ENCODE measurements around the gene CCNF. TPM values are rescaled to one million over a fixed set of nuclear protein-coding genes. Genes with fewer than 3 reads are reported as not detected.
A peak's percentile ranks its signal among the peaks of the same experiment; 100 is the strongest.

CCNF gene
- total and polyA plus RNA-seq, 10 of the 15 experiments (the other 5 are each of a cell fraction or from before 2014, with no cell fraction given) = 4.0 to 63.2 (median 27.5) TPM

DNA sequence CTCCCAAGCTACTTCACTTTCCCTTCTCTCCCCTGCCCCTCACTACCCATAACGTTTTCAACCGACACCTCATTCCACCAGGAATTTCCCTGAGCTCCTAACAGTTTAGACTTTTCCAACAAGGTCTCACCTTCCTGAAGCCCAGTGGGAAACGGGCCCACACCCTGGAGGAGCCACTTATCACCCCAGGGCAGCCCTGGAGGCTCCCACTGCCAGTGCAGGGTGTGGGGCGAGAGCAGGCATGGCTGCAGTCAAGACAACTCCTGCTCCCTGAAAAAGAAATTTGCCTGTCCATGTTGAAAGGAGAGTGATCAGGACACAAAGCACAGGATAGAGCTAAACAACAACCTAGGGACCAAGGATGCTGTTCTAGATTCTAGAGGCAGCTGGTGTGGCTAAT, 1.7 kb upstream of the CCNF start:
- H3K36me3 ChIP-seq (ENCODE audit: control insufficient read depth in 2 of 2, insufficient read depth in 2 of 2, low read length in 1 of 2) = peaks cover 3 to 4% of the 10 kb centered on the region in 2 experiments; a peak in 3 of 4 replicates
- ChIA-PET POLR2A (interaction anchor here (0.9 to 1.5 kb wide), 3 partner anchors 14 to 59 kb away, joined by 3 read pairs; no protein-coding TSS in a partner anchor), CTCF (interaction anchor here (0.7 to 4.2 kb wide), 6 partner anchors 9 to 175 kb away, joined by 3 to 20 read pairs (median 6); partner anchors contain the start of gene ECI1), RAD21 (ENCODE audit: unreplicated experiment) (no interaction called here), SMC1A (ENCODE audit: uncharacterized antibody, unreplicated experiment) (interaction anchor here (0.8 kb wide), 1 partner anchor 10 kb away, joined by 3 read pairs; no protein-coding TSS in a partner anchor)
- no peak for TF ChIP-seq NFXL1 (IDR thresholded peaks at IDR 0.05; ENCODE audit: borderline replicate concordance)
- TF ChIP-seq SREBF1 (IDR thresholded peaks at IDR 0.05; ENCODE audit: low read length) = no peak
- TF ChIP-seq POLR2A (IDR thresholded peaks at IDR 0.05; ENCODE audit: low read depth, low read length) = no peak
- TF ChIP-seq, protein P1, sequence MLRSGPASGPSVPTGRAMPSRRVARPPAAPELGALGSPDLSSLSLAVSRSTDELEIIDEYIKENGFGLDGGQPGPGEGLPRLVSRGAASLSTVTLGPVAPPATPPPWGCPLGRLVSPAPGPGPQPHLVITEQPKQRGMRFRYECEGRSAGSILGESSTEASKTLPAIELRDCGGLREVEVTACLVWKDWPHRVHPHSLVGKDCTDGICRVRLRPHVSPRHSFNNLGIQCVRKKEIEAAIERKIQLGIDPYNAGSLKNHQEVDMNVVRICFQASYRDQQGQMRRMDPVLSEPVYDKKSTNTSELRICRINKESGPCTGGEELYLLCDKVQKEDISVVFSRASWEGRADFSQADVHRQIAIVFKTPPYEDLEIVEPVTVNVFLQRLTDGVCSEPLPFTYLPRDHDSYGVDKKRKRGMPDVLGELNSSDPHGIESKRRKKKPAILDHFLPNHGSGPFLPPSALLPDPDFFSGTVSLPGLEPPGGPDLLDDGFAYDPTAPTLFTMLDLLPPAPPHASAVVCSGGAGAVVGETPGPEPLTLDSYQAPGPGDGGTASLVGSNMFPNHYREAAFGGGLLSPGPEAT (IDR thresholded peaks at IDR 0.05; ENCODE audit: low read depth) = no peak
- TF ChIP-seq, protein P2, sequence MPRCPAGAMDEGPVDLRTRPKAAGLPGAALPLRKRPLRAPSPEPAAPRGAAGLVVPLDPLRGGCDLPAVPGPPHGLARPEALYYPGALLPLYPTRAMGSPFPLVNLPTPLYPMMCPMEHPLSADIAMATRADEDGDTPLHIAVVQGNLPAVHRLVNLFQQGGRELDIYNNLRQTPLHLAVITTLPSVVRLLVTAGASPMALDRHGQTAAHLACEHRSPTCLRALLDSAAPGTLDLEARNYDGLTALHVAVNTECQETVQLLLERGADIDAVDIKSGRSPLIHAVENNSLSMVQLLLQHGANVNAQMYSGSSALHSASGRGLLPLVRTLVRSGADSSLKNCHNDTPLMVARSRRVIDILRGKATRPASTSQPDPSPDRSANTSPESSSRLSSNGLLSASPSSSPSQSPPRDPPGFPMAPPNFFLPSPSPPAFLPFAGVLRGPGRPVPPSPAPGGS (IDR thresholded peaks at IDR 0.05; ENCODE audit: borderline replicate concordance, insufficient read depth, low read depth, low read length, poor library complexity, severe bottlenecking) = no peak
- TF ChIP-seq CBX3 (IDR thresholded peaks at IDR 0.05; ENCODE audit: borderline replicate concordance, low read depth) = no peak
- no peak for TF ChIP-seq ZNF274 (IDR thresholded peaks at IDR 0.05; ENCODE audit: insufficient read depth, insufficient read length)
- no peak for TF ChIP-seq NFIC (IDR thresholded peaks at IDR 0.05; ENCODE audit: low read depth, low read length)
- no peak for TF ChIP-seq SIN3A (IDR thresholded peaks at IDR 0.05; ENCODE audit: low read depth, low read length)
- no peak for TF ChIP-seq ETV6 (conservative IDR thresholded peaks at IDR 0.05 in 1 of 2, IDR thresholded peaks at IDR 0.05 in 1 of 2; ENCODE audit: borderline replicate concordance in 1 of 2, low read depth in 1 of 2)
- TF ChIP-seq MTA2 (IDR thresholded peaks at IDR 0.05; ENCODE audit: low read depth) = no peak
- no peak for TF ChIP-seq NR2F1 (conservative IDR thresholded peaks at IDR 0.05)
- TF ChIP-seq DPF2 (IDR thresholded peaks at IDR 0.05) = no peak
- WGBS (ENCODE audit: insufficient coverage, insufficient replicate concordance, low lambda C conversion rate, missing lambda C conversion rate) = 66% methylated on average over 4 of the region's 4 CpGs
- intact Hi-C loops (cut with micrococcal nuclease; ENCODE audit: unreplicated experiment) = no loop called here
- no TSS peak for BruUV-seq (replicated peaks)
- H3K4me3 ChIP-seq = no peak overlapping the region
- H3K9ac ChIP-seq (ENCODE audit: control insufficient read depth, insufficient read depth, low read length) = no peak overlapping the region
- H3K4me1 ChIP-seq (ENCODE audit: control insufficient read depth, insufficient read depth, low read length) = peaks cover 6% of the 10 kb centered on the region
- H4K20me1 ChIP-seq (ENCODE audit: control insufficient read depth, insufficient read depth) = no peaks in the 10 kb centered on the region
- H3K9me3 ChIP-seq (replicated peaks; ENCODE audit: control insufficient read depth, insufficient read depth, low read length) = no peaks in the 10 kb centered on the region
- in situ Hi-C loops (cut with MboI) = no loop called here
- H3K27ac ChIP-seq (ENCODE audit: control insufficient read depth, insufficient read depth) = no peak overlapping the region
- H3K27me3 ChIP-seq (replicated peaks in 1 of 2; ENCODE audit: control insufficient read depth in 2 of 2, insufficient read depth in 2 of 2, low read length in 1 of 2) = no peaks in the 10 kb centered on the region
- ATAC-seq = no peak
- peak overlapping the region; percentile 62; the same call in 1 of the 2 replicates for H3K4me2 ChIP-seq (ENCODE audit: control insufficient read depth, insufficient read depth)
- H3K79me2 ChIP-seq (ENCODE audit: control insufficient read depth, insufficient read depth, low read length) = peaks cover 25% of the 10 kb centered on the region
- DNase-seq (ENCODE audit: low read depth, low spot score) = no peak
- no peak overlapping the region for H2AFZ ChIP-seq (ENCODE audit: control insufficient read depth, low read depth, low read length)
- FAIRE-seq = no peak
